ENCODE data around the gene ZNF557.

- TF ChIP-seq CTCF (conservative IDR thresholded peaks at IDR 0.05; ENCODE audit: low read depth, low read length) (no peak), EZH2 (IDR thresholded peaks at IDR 0.05; ENCODE audit: borderline replicate concordance, low read depth, low read length, poor library complexity, severe bottlenecking) (no peak)
These were observed 43.2 kb downstream of the ZNF557 start for GRCh38 chr19:7112675-7113074.
